AG09319 (cell line): ENCODE data around the gene SPG7.

Source experiments
- DNase-seq: peaks from one replicate; pipeline ENCODE4 v3.0.0-alpha.2; 2010; ENCODE audit warnings: low read depth; ENCODE audit errors: extremely low read depth
- TF ChIP-seq, protein P1 (sequence below): IDR thresholded peaks from 2 replicates; pipeline ENCODE4 v1.5.1; 2011; ENCODE audit warnings: low read depth, mild to moderate bottlenecking, inconsistent platforms, low read length, moderate library complexity

Gene SPG7

DNA sequence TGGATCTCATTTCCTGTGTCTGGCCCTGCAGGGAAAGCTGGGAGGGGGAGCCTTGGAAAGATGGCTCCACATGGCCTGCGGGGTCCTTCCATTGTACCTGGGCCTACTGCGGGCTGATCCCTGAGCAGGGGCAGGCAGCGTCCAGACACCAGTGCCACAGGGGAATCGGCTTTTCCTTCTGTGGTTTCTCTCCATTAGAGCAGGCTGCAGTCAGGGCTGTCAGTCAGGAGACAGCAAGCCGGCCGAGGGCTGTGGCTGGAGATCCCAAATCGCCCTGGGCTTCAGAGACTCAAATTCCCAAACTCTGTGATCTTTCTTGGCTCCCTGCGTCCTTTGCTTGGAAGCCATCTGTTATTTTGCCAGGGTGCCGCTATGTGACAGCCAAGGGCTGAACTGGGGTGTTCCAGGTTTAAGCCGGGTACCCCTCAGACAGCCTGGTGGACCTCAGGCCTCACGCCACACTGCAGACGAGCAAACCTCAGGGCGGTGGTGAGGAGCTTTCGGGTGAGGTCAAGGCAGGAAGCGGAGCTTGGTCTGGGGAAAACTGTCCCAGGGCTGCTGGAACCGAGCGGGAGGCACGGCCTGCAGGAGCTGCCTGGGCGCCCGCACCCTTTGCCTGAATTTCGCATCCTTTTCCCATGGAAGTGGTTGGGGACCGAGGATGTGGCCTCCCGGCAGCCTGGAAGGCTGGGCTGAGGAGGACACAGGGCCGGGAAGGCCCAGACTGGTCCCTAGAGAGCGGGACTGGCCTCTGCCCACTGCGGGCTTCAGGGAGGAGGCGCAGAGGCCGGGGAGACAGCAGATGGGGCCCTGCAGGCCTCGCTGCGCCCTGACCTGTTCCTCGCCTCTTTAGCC is 65.8 kb downstream of the SPG7 start:
- TF ChIP-seq, protein P1, sequence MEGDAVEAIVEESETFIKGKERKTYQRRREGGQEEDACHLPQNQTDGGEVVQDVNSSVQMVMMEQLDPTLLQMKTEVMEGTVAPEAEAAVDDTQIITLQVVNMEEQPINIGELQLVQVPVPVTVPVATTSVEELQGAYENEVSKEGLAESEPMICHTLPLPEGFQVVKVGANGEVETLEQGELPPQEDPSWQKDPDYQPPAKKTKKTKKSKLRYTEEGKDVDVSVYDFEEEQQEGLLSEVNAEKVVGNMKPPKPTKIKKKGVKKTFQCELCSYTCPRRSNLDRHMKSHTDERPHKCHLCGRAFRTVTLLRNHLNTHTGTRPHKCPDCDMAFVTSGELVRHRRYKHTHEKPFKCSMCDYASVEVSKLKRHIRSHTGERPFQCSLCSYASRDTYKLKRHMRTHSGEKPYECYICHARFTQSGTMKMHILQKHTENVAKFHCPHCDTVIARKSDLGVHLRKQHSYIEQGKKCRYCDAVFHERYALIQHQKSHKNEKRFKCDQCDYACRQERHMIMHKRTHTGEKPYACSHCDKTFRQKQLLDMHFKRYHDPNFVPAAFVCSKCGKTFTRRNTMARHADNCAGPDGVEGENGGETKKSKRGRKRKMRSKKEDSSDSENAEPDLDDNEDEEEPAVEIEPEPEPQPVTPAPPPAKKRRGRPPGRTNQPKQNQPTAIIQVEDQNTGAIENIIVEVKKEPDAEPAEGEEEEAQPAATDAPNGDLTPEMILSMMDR, result no peak
- no peak for DNase-seq

DNA sequence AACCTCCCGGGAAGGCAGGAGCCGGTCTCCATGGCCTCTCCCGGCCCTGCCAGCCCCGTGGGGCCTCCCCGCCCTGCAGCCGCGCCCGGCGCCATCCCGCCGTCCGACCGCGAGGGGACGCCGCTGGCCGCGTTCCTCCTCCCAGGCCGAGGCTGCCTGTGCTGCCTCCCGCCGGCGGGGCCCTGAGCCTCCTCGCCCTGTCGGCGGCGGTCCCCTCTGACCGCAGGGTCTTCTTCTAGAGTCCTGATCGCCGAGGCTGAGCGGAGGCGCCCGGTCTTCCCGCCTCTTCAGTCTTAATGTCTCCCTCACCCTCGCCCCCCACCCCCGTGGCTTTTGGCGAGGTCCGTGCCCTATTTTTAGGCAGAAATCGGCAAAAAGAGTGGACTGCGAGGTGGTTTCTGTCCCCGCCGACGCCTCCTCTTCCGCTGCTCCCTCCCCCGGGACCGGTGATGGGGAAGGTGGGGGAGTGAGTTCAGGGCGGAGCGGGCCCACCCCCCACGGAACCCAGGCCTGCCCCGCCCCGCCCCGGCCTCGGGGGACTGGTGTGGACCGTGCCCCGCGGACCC is 66.6 kb downstream of the SPG7 start:
- DNase-seq, result no peak

DNA sequence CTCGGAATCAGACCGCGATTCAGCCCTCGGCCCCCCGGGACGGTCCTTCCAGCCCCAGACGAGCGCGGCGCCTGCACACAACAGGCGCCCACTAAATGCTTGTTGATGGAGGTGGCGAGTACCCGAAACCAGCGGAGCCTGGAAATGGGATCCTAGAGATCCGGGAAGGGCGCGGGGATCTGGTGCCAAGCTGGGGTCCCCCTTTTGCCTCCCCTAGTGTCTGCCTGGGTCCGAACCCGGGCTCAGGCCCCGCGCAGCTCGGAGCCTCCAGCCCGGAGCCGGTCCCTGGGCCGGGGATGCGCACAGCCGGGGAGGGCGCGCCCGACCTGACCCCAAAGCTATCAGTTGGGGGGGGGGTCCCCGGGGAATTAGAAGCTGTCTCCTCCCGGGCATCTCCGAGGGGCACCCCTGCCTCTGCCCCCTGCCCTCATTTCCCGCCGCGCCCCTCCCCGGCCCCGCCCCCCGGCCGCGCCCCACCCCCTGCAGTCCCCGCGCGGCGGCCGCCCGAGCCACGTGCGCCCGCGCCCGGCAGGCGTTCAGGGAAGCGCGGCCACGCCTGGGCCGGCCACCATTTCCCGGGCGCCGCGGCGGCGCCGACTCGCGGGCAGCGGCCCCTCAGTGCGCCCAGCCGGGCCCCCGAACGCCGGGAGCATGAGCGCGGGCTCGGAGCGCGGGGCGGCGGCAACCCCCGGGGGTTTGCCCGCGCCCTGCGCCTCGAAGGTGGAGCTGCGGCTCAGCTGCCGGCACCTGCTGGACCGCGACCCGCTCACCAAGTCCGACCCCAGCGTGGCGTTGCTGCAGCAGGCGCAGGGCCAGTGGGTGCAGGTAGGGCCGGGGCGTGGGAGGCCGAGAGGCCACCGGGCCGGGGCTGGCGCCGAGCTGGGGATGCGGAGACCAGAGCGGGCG is 67.3 kb downstream of the SPG7 start, which contains the start of gene CPNE7:
Gene CPNE7 (plus strand): TSS at position 512 of the 906 bp plus-strand sequence. CDS start 140 bp downstream, at position 652.
- TF ChIP-seq, protein P1, result no peak
- no peak for DNase-seq

More for the DNA sequence above, 66.6 kb downstream of the SPG7 start:
- TF ChIP-seq, protein P1, result peak; percentile 47

DNA sequence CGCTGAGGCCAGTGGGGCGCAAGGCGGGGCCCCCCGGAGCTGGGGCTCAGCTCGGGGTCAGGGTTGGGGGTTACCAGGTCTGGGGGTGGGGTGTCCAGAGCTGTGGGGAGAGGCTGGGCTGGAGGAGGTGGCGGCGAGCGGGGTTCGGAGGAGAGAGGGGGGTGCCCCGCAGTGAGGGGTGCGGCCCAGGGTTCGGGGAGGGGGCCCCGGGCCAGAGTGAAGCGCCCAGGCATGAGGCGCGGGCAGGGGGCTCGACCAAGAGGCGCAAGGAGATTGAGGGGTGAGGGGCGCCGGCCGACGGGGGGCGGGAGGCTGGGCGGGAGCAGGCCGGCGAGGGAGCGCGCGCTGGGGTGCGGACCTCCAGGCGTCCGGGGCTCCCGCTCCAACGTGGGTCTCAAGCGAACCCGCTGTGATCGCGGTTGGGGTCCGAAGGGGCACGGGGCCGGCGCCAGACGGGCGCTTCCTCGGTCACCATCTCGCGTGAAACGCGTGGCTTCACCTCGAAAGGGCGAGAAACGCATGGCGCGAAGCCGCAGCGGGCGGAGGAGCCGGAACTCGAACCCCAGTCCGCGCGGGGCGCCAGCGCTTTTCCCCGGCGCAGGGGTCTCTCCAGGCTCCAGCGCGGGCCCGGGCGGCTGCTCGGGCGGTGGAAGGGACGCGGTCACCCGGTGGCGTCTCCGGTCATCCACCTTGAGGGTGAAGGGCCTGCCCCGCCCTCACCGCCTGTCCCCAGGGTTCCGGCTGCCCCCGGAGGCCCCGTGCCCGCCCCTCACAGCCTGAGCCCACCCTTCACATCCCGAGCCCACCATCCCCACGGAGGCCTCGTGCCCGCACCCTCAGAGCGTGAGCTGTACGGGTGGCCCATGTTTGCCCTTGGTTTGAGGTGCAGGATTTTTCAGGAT is 68.2 kb downstream of the SPG7 start:
- TF ChIP-seq, protein P1, result no peak

DNA sequence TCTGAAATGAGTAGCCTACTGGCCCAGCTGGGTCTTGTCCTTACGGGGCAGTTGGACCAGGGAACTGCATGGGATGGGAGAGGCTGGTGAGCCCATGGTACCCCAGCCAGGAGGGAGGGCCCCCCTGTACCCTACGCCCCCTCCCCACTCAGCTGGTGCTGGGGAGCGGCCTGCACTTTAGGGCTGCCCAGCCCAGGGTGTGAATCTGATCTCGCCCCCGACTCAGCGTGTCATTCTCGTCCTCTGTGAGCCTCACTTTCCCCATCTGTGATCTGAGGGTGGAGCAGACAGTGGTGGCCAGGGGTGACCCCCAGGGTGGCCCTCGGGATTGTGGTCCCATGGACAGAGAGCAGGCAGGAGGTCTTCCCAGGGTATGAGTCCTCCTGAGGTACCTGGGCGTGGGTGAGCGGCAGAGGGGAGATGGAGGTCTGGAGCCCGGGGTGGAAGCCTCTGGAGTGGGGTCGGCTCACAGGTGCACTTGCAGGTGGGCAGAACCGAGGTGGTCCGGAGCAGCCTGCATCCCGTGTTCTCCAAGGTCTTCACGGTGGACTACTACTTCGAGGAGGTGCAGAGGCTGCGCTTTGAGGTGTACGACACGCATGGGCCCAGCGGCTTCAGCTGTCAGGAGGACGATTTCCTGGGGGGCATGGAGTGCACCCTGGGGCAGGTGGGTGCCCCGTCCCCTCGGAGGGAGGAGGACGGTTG is 69.0 kb downstream of the SPG7 start:
- no peak for DNase-seq
- TF ChIP-seq, protein P1, result no peak

More for the DNA sequence above, 68.2 kb downstream of the SPG7 start:
- DNase-seq, result no peak

DNA sequence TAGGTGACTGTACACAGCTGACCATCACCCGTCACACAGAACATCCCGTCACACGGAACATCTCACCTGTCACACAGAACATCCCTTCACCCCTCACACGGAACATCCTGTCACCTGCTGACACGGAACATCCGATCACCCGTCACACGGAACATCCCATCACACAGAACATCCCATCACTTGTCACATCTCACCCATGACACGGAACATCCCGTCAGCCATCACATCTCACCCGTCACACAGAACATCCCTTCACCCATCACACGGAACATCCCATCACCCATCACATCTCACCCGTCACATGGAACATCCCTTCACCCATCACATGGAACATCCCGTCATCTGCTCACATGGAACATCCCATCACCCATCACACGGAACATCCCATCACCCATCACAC is 71.1 kb downstream of the SPG7 start:
- no peak for DNase-seq
- TF ChIP-seq, protein P1, result no peak
